H1 (cell line): ENCODE measurements around the gene LMO4. TPM values are rescaled to one million over a fixed set of nuclear protein-coding genes. Genes with fewer than 3 reads are reported as not detected.
A peak's percentile ranks its signal among the peaks of the same experiment; 100 is the strongest.

Experiments
- ASH2L ChIP-seq: fragments of 200-600, 300-600 bp; sonication (generic); IDR thresholded peaks from one replicate; pipeline ENCODE4 v1.7.1; 2017; ENCODE audit warnings: low read length
- CEBPB ChIP-seq: IDR thresholded peaks from 2 replicates; pipeline ENCODE4 v1.6.1; 2012; ENCODE audit warnings: low read depth, low read length
- E2F6 ChIP-seq: IDR thresholded peaks from 2 replicates; pipeline ENCODE4 v1.6.1; 2012; ENCODE audit warnings: inconsistent platforms
- EGR1 ChIP-seq: IDR thresholded peaks from 2 replicates; pipeline ENCODE4 v1.6.1; 2011; ENCODE audit warnings: low read depth, low read length, borderline replicate concordance
- EP300 ChIP-seq, 2 experiments: IDR thresholded peaks; 1 replicate in 1 of 2; 2 replicates in 1 of 2; pipeline ENCODE4 v1.6.1; 2011 to 2012; ENCODE audit warnings: low read depth in 2 of 2, low read length in 2 of 2, mild to moderate bottlenecking in 2 of 2, borderline replicate concordance in 1 of 2, inconsistent platforms in 1 of 2, moderate library complexity in 1 of 2
- GABPA ChIP-seq: IDR thresholded peaks from 2 replicates; pipeline ENCODE4 v1.6.1; 2011; ENCODE audit warnings: mild to moderate bottlenecking, low read length, moderate library complexity, borderline replicate concordance; ENCODE audit not compliant: insufficient read depth
- HDAC2 ChIP-seq, 2 experiments: fragments of 300-600 bp in 1 of 2; sonication (generic) in 1 of 2; IDR thresholded peaks; 2 replicates each; pipeline ENCODE4 v1.6.1; 2011 to 2012; ENCODE audit warnings: low read depth in 2 of 2, low read length in 2 of 2, mild to moderate bottlenecking in 2 of 2, moderate library complexity in 2 of 2, borderline replicate concordance in 1 of 2, inconsistent platforms in 1 of 2
- RAD21 ChIP-seq, 2 experiments: IDR thresholded peaks in 1 of 2; conservative IDR thresholded peaks in 1 of 2; 2 replicates each; pipeline ENCODE4 v1.6.1; 2011; ENCODE audit warnings: low read depth in 2 of 2, low read length in 2 of 2, improper control_type of control experiment in 1 of 2, inconsistent platforms in 1 of 2, mild to moderate bottlenecking in 1 of 2, moderate library complexity in 1 of 2
- RBBP5 ChIP-seq: IDR thresholded peaks from 2 replicates; pipeline ENCODE4 v1.7.1; 2012; ENCODE audit warnings: low read depth, mild to moderate bottlenecking, inconsistent platforms, low read length, moderate library complexity, borderline replicate concordance
- RNF2 ChIP-seq: fragments of 200-900, 300-1000 bp; sonication (generic); IDR thresholded peaks from 2 replicates; pipeline ENCODE4 v1.7.1; 2016; ENCODE audit warnings: borderline replicate concordance, low read depth, mild to moderate bottlenecking, antibody characterized with exemption, low read length; ENCODE audit not compliant: poor library complexity, severe bottlenecking; ENCODE audit errors: missing control alignments
- RXRA ChIP-seq: IDR thresholded peaks from 2 replicates; pipeline ENCODE4 v1.6.1; 2011; ENCODE audit warnings: low read depth, mild to moderate bottlenecking, low read length, moderate library complexity; ENCODE audit not compliant: insufficient read depth
- SIN3A ChIP-seq, 2 experiments: IDR thresholded peaks in 1 of 2; conservative IDR thresholded peaks in 1 of 2; 2 replicates each; pipeline ENCODE4 v1.6.1; 2011 to 2012; ENCODE audit warnings: low read length in 2 of 2, improper control_type of control experiment in 1 of 2, low read depth in 1 of 2, mild to moderate bottlenecking in 1 of 2
- SIRT6 ChIP-seq: IDR thresholded peaks from one replicate; pipeline ENCODE4 v1.7.1; 2012; ENCODE audit warnings: low read length, inconsistent platforms
- SP4 ChIP-seq: IDR thresholded peaks from 2 replicates; pipeline ENCODE4 v1.6.1; 2012; ENCODE audit warnings: low read length, inconsistent platforms
- TAF1 ChIP-seq: IDR thresholded peaks from 2 replicates; pipeline ENCODE4 v1.6.1; 2011; ENCODE audit warnings: mild to moderate bottlenecking, low read depth, low read length
- TEAD4 ChIP-seq: IDR thresholded peaks from 2 replicates; pipeline ENCODE4 v1.6.1; 2012; ENCODE audit warnings: low read depth, low read length, inconsistent platforms, mixed read lengths
- polyA plus RNA-seq, 7 experiments: library from polyadenylated mRNA; depleted of rRNA in 3 of 7; stranded (reverse) in 5 of 7; unstranded in 2 of 7; fragments of >200 nt in 5 of 7; fragments of 200-250 nt in 2 of 7; gene quantifications; 1 replicate in 5 of 7; 2 replicates in 1 of 7; 4 replicates in 1 of 7; pipeline versions ENCODE4 v1.2.1 to v1.2.3, GENCODE V29; 2011 to 2013; ENCODE audit warnings: missing spikeins in 2 of 7, mixed read lengths in 2 of 7
- total RNA-seq: library from RNA; stranded (reverse); fragmentation: NEBNext Ultra II Directional; extraction: Animal tissue kit (Norgen Biotek cat#: 25700); gene quantifications from 2 replicates; pipeline ENCODE4 v1.2.1, GENCODE V29; 2021
- TF ChIP-seq, protein P1 (sequence below), 3 experiments: IDR thresholded peaks; 1 replicate in 2 of 3; 2 replicates in 1 of 3; pipeline versions ENCODE4 v1.5.1 to v1.6.1; 2011; ENCODE audit warnings: low read length in 3 of 3, mild to moderate bottlenecking in 3 of 3, inconsistent platforms in 2 of 3, low read depth in 1 of 3, moderate library complexity in 1 of 3; ENCODE audit not compliant: insufficient read depth in 1 of 3; ENCODE audit errors: control extremely low read depth in 1 of 3
- TF ChIP-seq, protein P2 (sequence below): IDR thresholded peaks from 2 replicates; pipeline ENCODE4 v1.6.1; 2012; ENCODE audit warnings: inconsistent platforms

LMO4 gene
- total and polyA plus RNA-seq, 2 of the 8 experiments (the other 6 are each of a cell fraction or from before 2014, with no cell fraction given), result 71.7 to 98.7 TPM

DNA sequence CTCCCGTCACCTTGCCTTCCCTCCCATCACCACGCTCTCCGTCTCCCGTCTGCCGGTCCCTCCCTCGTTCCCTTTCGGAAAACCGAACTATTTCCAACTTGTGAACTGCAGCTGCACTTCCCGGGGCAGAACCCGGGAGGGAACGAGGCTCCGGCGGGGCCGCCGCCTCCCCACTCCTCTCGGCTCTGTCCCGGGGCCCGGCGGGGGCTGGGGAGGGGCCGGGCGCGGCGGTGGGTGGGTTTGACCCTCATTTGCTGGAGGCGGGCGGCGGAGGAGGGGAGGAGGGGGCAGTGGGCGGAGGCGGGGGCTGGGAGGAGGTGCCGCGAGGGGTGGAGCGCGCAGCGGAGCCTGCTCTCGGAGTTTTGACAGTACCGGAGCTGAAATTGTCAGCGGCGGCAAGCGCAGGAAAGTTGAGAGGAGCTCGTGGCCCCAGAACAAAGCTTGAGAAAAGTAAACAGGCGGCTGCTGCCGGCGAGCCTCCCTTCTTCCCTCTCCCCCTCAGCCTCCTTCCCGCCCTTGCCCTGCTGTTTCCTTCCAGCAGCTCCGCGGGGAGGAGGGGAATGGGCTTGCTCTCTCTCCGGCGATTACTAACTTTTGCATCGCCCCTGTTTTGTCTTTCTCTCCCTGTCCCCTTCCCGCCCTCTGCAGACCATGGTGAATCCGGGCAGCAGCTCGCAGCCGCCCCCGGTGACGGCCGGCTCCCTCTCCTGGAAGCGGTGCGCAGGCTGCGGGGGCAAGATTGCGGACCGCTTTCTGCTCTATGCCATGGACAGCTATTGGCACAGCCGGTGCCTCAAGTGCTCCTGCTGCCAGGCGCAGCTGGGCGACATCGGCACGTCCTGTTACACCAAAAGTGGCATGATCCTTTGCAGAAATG lies 2.9 kb downstream of the LMO4 start (continued):
- TF ChIP-seq, protein P1, sequence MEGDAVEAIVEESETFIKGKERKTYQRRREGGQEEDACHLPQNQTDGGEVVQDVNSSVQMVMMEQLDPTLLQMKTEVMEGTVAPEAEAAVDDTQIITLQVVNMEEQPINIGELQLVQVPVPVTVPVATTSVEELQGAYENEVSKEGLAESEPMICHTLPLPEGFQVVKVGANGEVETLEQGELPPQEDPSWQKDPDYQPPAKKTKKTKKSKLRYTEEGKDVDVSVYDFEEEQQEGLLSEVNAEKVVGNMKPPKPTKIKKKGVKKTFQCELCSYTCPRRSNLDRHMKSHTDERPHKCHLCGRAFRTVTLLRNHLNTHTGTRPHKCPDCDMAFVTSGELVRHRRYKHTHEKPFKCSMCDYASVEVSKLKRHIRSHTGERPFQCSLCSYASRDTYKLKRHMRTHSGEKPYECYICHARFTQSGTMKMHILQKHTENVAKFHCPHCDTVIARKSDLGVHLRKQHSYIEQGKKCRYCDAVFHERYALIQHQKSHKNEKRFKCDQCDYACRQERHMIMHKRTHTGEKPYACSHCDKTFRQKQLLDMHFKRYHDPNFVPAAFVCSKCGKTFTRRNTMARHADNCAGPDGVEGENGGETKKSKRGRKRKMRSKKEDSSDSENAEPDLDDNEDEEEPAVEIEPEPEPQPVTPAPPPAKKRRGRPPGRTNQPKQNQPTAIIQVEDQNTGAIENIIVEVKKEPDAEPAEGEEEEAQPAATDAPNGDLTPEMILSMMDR (IDR thresholded peaks at IDR 0.05; ENCODE audit: control extremely low read depth in 1 of 3, insufficient read depth in 1 of 3, low read depth in 1 of 3, low read length in 3 of 3), result peak; percentile 19 to 21 (median 21); a peak in 3 of 4 replicates
- TF ChIP-seq RBBP5 (peak; percentile 98), CEBPB (no peak), RXRA (no peak), SIN3A (conservative IDR thresholded peaks at IDR 0.05 in 1 of 2, IDR thresholded peaks at IDR 0.05 in 1 of 2; ENCODE audit: low read depth in 1 of 2, low read length in 2 of 2) (peak; percentile 89 to 93), EP300 (IDR thresholded peaks at IDR 0.05; ENCODE audit: borderline replicate concordance in 1 of 2, low read depth in 2 of 2, low read length in 2 of 2) (0 out of 3 replicates have a peak, but pooled peaks of 1 of the 2 experiments have one; percentile 16), TEAD4 (peak; percentile 53; the same call in 1 of the 2 replicates), E2F6 (0 out of 2 replicates have a peak, but pooled peaks have one; percentile 15), RAD21 (IDR thresholded peaks at IDR 0.05 in 1 of 2, conservative IDR thresholded peaks at IDR 0.05 in 1 of 2; ENCODE audit: low read depth in 2 of 2, low read length in 2 of 2) (peak in 1 of 2 experiments; percentile 25; a peak in 1 of 4 replicates), SP4 (no peak), GABPA (no peak), ASH2L (peak; percentile 97), TAF1 (peak; percentile 44), SIRT6 (no peak), EGR1 (peak; percentile 92), HDAC2 (IDR thresholded peaks at IDR 0.05; ENCODE audit: borderline replicate concordance in 1 of 2, low read depth in 2 of 2, low read length in 2 of 2) (peak; percentile 19 to 90; a peak in 1 of 4 replicates), RNF2 (no peak)
- TF ChIP-seq, protein P2, sequence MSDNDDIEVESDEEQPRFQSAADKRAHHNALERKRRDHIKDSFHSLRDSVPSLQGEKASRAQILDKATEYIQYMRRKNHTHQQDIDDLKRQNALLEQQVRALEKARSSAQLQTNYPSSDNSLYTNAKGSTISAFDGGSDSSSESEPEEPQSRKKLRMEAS, result peak; percentile 77
